ENCODE measurements around the gene PRRT4.
A peak's percentile ranks its signal among the peaks of the same experiment; 100 is the strongest.

The PRRT4 gene

GRCh38 chr7:128404143-128404681, 42.7 kb upstream of the PRRT4 start (continued):
- TF ChIP-seq ZNF157 (tag by site-specific recombination; IDR thresholded peaks at IDR 0.05) (no peak), ZFP69B (tag by site-specific recombination; IDR thresholded peaks at IDR 0.05) (0 out of 2 replicates have a peak, but pooled peaks have one; percentile 26), ZNF302 (tag by site-specific recombination; IDR thresholded peaks at IDR 0.05; ENCODE audit: low read depth) (no peak), GLIS2 (tag by site-specific recombination; IDR thresholded peaks at IDR 0.05) (peak; percentile 62), ZNF426 (tag by site-specific recombination; IDR thresholded peaks at IDR 0.05) (no peak), ZNF23 (tag by site-specific recombination; IDR thresholded peaks at IDR 0.05; ENCODE audit: borderline replicate concordance) (no peak), ZNF324 (tag by site-specific recombination; IDR thresholded peaks at IDR 0.05) (no peak), ZNF670 (tag by site-specific recombination; IDR thresholded peaks at IDR 0.05; ENCODE audit: low read depth) (no peak), ZNF292 (tag by site-specific recombination; IDR thresholded peaks at IDR 0.05; ENCODE audit: borderline replicate concordance, low read depth) (no peak), SP2 (tag by site-specific recombination; IDR thresholded peaks at IDR 0.05) (peak; percentile 32; the same call in 1 of the 2 replicates), MEIS1 (CRISPR knock-in tag; IDR thresholded peaks at IDR 0.05; ENCODE audit: borderline replicate concordance) (no peak), ZBTB17 (tag by site-specific recombination; IDR thresholded peaks at IDR 0.05) (no peak), ZNF202 (tag by site-specific recombination; IDR thresholded peaks at IDR 0.05; ENCODE audit: borderline replicate concordance) (no peak), ZFP37 (tag by site-specific recombination; IDR thresholded peaks at IDR 0.05) (no peak), AEBP2 (tag by site-specific recombination; IDR thresholded peaks at IDR 0.05; ENCODE audit: borderline replicate concordance) (no peak), HIC1 (tag by site-specific recombination; IDR thresholded peaks at IDR 0.05) (0 out of 2 replicates have a peak, but pooled peaks have one; percentile 20), ZFP41 (tag by site-specific recombination; IDR thresholded peaks at IDR 0.05; ENCODE audit: borderline replicate concordance) (no peak), ZBTB11 (tag by site-specific recombination; conservative IDR thresholded peaks at IDR 0.05; ENCODE audit: low read depth) (no peak), ZNF596 (tag by site-specific recombination; IDR thresholded peaks at IDR 0.05) (no peak), ZBTB7A (tag by site-specific recombination; IDR thresholded peaks at IDR 0.05; ENCODE audit: low read depth) (no peak), SP7 (tag by site-specific recombination; IDR thresholded peaks at IDR 0.05) (no peak), GFI1B (tag by site-specific recombination; IDR thresholded peaks at IDR 0.05) (0 out of 2 replicates have a peak, but pooled peaks have one; percentile 16), ZBTB6 (tag by site-specific recombination; IDR thresholded peaks at IDR 0.05) (no peak), ZBTB8A (tag by site-specific recombination; IDR thresholded peaks at IDR 0.05) (peak; percentile 73), SCRT2 (tag by site-specific recombination; IDR thresholded peaks at IDR 0.05) (no peak), FEZF1 (tag by site-specific recombination; IDR thresholded peaks at IDR 0.05) (no peak), ZNF521 (tag by site-specific recombination; IDR thresholded peaks at IDR 0.05) (no peak), ZNF26 (tag by site-specific recombination; IDR thresholded peaks at IDR 0.05) (no peak), IKZF3 (tag by site-specific recombination; IDR thresholded peaks at IDR 0.05) (no peak)
